CD4-positive, alpha-beta T cell treated with Interleukin-1 beta for 1 hour (primary cell): Measurements from ENCODE around the gene TFCP2.

Source experiments
- DNase-seq, 2 donors: peaks; one replicate each; pipeline ENCODE4 v3.0.0-alpha.2; 2020 to 2022

The TFCP2 gene

DNA sequence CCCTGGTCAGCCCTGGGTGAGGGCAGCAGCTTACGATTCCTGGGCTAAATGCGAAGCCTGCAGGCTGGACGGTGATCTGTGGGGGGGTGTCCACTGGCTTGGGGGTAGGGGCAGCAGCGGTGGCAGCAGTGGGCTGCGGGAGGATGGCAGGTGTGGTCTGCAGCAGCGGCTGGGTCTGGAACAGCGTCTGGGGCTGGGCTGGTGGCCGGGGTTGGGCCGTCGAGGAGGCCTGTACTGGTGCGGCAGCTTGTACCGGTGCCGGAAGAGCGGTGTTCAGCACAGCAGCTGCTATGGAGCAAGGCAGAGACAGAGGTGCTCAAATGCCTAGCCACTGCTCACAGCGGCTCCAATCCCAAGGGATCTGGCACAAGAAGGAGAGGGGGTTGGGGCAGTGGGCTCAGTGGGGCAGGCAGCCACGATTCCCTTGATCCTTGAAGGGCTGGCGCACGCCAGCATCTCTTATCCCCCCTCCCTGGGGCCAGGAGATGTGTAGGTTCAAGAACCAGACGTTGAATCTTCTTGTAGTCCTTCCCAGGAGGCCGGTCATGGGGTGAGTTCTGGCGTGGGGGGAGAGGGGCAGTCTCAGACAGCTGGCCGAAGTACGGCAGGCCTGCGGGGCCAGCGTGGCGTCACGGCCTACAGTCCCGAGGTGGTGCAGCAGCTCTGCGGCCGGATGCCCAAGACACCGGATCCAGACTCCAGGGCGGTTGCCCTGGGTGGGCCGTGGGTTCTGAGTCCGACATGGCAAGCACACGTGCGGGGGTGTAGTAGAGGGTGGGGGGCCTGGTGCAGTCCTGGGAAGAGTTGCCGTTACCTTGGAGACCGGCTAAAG, 25.0 kb upstream of the TFCP2 start:
- DNase-seq, result no peak

DNA sequence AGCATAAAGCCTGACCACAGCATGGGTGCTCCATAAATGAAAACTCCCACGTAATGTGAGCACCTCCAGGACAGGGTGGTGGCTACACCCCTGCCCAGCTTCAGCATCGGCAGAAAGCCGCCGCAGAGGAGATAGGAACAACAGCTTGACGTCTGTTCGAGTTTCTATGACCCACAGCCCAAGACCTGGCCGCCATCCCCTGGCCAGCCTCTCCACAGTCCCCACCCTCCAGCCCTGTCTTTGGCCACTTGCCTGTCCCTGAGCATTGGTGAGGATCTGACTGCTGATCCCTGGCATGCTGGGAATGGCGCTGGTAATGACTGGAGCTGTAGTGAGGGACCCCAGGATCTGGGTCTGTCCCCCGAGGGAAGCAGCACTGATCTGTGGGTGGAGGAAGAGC, 23.6 kb upstream of the TFCP2 start:
- no peak for DNase-seq

DNA sequence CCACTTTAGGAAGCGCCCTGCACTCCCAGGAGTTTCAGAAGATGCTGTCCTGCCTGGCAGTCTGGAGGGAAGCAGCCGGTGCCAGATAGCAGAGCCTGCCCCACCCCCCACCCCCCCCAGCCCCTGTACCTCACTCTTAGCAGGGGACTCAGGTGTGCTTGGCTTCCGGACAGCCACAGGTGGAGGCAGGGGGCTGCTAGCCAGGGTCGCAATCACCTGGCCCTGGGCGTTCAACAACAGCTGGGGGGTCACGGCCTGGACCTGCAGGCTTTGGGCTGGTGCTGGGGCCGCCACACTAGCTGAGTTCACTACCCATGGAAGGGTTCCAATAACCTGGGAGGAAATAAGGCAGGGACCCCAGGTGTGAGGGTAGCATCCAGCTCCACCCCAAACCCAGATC, 22.9 kb upstream of the TFCP2 start:
- no peak for DNase-seq

DNA sequence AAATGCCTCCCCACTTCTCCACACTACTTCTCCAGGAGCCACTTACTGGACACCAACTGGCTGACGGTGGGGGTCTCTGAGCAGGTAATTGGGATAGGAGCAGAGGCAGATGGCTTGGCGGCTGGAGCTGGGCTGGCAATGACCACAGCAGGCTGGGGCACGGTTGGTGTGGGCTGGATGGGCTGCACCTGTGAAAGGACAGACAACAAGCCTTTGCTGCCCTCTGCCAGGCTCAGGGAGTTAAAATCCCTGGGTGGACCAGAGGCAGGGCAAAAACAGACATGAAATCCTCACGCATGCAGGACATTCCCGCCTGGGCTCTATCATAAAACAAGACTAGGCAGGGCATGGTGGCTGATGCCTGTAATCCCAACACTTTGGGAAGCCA, 19.3 kb upstream of the TFCP2 start:
- no peak for DNase-seq

DNA sequence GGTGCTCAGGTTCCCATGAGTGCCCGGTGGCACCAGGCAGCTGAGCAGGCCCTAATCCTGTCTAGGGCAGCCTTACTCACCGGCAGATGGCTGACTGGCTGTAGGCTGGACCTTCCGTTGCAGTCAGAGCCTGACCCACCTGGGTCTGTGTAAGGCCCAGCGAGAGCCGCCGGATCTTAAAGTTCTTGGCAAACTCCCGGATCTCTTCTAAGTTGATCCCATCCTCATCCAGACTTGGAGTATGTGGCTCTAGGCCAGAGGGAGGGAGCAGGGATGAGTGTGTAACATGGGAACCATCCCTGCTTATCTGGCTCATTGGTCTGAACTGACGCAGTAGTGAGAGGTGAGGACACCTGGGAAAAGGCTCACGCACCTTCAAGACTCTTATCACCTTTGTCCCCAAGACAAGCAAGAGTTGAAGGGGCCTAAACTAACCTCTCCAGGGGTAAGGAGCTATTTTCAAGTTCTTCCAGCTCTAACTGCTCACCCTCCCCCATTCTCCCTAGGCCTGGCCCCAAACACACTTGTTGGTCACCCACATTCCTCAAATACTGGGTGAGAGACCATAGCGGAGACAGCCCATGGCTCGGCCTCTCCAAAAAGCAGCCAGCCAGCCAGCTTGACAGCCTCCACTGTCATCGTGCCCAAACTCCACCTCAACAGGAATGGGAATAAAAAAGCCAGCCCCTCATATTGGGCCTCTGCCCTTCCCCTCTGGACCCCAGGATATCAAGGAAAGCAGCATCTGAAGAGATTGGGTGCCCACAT, 18.8 kb upstream of the TFCP2 start:
- no peak for DNase-seq

DNA sequence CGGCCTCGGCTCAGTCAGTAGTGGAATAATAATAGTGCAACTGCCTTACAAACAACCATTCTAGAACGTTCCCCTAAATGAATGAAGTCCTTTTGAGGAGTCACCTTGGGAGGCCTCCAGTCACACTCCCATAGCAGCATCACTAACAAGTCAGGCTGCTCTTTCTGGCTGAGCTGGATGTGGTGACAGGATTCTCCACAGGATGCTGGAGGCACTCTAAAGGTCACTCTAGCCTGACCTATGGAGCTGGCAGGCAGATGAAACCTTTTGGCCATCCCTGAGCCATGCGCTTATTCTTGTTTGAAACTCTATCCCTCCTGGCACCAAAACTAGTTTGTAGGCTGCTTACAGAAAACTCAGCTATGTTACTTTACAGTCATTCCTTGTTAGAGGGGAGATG, 17.9 kb upstream of the TFCP2 start:
- DNase-seq, result no peak

DNA sequence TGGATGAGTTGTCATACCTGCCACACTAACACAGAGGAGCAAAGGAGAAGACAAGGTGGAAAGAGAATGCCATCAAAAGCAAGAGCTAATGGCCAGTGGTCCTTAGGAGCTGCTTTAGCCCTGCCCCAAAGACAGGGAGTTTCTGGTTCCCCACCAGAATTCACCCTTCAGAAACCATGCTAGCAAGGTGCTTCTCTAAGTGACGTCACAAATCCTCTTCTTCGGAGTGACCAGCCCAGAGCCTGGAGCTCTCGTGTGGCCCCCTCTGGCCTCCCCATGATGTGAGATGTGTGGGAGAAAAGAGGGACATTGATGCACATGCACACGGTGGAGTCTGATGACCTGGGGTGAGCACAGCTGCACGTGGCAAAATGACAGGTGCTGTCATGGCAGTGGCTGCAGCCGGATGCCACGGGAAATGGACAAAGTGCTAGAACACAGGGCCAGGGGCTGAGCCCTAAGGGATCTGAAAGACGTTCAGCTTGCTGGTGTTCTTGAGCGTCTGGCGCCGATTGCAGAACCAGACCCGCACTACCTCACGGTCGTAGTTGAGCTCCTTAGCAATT, 16.9 kb upstream of the TFCP2 start:
- no peak for DNase-seq

DNA sequence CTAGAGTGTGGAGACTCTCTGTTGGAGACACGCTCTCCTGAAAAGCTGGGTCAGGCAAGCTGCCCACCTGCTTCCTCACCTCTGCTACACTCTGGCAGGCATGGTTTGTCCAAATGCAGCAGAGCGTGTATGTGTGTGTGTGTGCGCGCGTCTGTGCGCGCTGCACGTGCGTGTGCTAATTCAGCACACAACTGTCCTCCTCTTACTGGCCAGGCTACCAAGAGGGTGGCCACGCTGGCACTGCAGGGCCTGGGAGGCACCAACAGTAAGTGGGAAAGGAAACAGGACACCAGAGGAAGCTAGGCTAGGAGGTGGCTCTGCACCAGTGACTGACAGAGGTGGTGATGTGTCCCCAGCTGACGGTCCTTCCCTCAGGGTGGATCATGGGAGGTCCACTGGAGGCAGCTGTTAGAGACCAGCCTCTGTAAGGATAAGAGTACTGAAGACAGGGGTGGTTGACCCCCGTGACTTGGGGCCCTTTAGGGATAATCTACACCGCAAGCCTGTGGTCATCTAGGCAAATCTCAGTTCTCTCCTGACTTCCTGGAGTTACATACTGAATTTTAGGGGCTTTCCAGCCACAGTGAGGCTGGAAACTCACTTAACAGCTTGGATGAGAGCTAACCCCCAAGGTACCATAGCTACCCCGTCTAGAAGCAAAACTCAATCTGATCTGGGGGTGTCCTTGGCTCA, 15.6 kb upstream of the TFCP2 start:
- DNase-seq, result no peak

DNA sequence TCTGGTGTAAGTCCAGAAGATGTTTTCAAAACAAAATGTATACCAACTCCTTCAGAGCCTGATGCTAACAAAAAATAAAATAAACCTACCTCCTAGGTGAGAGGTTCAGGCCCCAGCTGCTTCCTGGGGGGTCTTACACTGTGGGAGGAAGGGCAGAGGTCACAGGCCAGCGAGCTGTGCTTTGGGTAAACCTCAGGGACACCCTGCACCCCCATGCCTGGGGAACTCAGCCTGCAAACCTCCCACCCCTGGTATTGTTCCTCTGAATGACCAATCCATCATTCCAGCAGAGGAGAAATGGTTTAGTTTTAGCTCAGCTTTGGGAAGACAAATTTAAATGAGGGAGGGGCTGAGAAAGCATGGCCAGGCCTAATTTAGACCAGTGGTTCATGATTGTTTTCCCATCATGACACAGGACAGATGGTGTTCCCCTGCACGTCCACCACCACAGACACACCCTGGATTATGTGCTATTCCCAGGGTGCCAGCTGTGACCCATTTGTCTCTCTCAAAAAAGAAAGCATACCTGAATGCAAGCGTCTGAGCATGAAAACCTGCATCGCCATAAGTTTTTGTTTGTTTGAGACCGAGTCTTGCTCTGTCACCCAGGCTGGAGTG, 14.5 kb upstream of the TFCP2 start:
- no peak for DNase-seq

DNA sequence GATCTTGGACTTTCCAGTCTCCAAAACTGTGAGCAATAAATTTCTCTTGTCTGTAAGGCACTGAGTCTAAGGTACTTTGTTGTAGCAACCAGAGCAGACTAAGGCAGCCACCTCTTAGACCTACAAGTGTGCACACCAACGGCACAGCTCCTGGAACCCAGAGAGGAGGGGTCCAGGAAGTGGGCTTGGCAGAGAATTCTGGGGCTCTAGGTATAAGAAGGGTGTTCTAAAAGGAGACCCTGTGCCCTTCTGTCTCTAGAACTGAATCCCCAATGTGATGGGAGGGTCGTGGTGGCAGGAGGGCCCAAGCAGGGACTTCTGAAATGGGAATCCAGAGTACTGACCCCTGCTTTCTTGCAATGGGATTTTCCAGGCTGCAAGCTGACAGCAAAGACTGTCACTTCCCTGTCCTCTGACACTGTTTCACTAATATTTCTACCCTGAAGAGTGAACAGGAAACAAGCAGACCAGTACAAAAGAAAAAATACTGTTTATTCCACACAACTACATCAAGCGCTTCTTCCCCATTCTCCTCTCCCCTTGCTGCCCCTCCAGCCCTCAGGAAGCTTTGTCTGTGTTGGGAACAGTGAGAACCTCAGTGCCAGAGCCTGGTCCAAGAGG, 13.6 kb upstream of the TFCP2 start:
- DNase-seq, result no peak

DNA sequence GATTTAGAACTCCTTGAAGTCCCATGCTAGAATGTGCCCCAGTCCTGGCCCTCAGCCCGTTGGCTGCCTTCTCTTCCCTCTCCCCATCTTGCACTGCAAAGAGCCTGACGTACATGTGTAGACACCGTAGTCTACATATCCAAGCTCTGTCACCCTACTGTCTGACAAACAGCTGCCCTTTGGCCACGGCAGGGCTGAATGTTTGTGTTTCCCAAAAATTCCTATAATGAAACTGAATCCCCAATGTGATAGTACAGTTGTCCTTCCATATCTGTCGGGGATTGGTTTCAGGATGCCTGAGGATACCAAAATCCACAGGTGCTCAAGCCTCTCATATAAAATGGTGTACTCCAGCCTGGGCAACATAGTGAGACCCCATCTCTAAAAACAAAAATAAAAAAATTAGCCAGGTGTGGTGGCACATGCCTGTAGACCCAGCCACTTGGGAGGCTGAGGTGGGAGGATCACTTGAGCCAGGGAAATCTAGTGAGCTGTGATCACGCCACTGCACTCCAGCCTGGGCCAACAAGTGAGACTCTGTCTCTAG, 12.3 kb upstream of the TFCP2 start:
- DNase-seq, result no peak

DNA sequence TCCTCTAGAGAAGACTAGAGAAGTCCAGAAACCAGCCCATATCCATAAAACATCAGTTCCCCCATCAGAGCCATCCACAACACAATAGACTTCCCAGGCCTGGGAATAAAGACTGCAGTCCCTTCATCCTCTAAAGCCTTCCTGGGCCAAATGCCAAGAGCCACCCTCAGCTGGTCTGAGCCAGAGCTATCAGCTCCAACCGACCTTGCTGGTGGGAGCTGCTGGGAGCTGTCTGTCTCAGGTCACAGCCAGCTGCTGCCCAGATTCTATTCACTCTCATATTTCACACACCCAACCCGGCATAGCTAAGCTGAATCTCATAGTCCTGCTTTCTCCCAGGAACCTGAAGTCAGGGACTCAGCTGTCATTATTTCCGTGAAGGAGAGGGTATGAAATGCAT, 10.9 kb upstream of the TFCP2 start:
- DNase-seq, result no peak

DNA sequence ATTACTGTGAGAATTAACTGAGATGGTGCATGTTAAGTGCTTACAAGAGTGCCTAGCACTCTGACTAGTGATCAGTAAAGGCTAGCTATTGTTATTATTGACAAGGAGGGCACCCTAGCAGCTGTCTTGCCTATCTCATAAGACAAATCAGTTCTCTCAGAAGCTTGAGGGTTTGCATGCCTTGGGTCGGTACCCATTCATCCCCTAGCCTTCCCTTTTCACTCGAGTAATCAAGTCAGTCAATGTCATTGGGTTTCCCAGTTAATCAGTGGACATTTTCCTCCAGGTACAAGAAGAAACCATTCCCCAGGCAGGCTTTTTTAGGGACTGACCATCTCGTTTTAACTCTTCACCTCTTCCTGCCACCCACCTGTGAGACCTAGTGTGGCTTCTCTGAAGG, 10.4 kb upstream of the TFCP2 start:
- DNase-seq, result no peak

DNA sequence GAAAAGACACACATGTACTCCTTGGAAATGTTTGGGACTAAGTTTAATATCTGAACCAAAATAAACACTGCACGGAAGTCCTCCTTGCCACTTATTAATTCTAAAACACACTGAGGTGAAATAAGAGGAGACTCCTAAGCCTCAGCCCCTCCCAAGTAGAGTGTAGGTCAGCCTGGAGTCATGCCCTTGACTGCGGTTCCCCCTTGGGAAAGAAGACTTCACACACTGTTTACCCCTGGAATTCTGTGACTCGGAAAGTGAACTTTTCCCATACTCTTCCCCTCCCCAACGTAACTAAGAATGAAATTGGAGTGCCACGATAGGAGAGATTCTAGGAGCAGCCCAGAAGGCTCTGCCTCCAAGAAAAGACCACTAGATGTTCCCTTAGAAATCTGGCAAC, 8.6 kb upstream of the TFCP2 start:
- no peak for DNase-seq

DNA sequence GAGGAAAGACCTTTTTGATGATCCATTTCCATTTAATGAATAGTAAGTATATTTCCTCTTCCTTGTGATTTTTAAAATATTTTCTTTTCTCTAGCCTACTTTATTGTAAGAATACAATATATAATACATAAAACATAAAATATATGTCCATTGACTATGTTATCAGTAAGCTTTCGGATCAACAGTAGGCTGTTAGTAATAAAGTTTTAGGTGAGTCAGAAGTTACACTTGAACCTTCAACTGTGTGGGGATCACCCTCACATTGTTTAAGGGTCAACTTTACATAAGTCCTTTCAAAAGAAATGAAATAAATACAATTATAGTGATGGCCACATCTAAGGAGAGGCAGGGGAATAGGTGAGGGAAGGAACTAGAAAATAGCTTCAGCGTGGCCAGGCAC, 5.0 kb upstream of the TFCP2 start:
- no peak for DNase-seq

DNA sequence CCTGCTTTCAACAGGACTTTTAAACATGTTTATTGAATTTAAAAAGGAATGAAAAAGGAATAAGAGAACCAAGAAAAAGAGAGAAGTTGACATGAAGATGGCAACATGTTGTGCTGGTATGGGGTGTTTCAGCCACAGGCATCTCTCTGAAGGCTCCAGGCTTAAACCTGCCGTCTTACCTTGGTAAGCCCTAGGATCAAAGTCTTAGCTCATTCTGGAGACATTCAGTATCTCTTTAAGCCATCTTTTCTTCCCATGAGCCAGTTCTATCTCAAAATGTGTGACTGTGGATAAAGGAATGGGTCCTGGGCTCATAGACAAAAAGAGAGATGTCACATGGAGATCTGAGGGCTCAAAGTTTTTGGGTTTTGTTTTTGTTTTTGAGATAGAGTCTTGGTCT, 1.6 kb upstream of the TFCP2 start:
- DNase-seq, result no peak

DNA sequence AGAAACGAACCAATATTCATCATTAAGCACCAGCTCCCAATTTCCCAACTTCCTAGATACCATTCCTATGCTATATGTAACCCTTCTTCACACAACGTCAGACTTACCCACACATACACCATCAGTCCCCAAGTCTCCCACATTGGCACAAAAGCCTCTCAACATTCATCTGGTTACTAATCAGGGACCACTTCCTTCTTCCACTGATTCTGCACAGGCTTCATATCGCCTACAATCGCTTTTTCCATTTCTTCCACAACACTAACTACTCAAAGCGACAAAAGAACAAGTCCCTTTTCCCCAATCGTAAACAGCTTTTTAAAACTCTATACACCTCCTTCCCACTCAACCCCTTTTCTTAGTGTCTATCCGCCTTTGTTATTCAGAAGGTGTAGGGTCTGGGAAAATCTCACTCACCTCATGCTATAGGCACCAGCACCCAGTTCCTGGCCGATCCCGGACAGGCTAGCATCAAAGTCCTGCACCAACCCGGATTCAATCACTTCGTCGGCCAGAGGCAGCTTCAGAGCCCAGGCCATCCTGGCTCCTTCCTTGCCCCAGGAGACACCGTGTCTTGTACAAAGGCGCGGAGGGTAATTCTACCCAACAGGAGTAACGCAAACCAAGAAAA, 936 bp downstream of the TFCP2 start:
- no peak for DNase-seq

DNA sequence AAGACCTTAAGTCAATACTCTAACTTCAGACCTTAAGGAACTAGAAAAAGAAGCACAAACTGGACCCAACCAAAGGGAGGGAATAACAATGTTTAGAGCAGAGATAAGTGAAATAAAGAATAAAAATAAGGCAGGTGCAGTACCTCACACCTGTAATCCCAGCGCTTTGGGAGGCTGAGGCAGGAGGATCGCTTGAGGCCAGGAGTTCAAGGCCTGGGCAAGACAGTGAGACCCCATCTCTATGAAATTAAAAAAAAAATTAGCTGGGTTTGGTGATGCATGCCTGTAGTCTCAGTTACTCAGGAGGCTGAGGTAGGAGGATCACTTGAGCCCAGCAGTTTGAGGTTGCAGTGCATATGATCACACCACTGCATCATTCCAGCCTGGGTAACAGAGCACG, 9.1 kb downstream of the TFCP2 start:
- DNase-seq, result no peak

DNA sequence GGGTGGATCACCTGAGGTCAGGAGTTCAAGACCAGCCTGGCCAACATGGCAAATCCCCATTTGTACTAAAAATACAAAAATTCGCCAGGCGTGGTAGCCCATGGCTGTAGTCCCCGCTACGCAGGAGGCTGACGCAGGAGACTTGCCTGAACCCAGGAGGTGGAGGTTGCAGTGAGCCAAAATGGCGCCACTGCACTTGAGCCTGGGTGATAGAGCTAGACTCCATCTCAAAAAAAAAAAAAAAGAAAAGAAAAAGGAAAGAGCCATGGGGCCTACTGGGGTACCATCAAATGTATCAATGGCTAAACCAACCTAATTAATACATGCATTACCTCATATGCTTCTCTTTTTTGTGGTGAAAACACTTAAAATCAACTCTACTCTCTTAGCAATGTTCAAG, 10.7 kb downstream of the TFCP2 start:
- no peak for DNase-seq

DNA sequence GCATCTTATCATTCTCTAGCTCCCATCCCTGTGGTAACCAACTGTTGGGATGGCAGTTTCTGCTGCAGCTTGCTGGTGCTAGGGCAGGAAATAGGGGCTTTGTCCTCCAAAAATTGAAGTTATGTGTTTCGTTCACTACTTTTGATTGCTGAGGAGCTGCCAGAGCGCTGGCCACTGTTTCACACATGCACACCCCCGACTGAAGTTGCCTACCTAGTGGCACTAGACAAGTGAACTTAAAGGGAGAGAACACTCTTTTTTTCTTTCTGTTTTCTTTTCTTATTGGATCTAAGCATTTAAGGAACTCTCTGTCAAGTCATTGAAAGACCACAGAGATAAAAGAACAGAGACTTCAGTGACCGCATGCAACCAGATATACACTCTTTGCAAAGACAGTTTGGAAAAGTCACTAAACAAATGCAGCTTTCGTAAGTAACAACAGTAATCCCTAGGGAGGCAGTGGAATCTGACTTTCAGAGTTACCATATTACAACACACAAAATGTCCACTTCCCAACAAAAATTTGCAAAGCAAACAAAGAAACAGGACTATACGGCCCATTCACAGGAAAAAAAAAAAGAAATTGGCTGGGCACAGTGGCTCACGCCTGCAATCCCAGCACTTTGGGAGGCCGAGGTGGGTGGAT, 12.0 kb downstream of the TFCP2 start:
- no peak for DNase-seq

DNA sequence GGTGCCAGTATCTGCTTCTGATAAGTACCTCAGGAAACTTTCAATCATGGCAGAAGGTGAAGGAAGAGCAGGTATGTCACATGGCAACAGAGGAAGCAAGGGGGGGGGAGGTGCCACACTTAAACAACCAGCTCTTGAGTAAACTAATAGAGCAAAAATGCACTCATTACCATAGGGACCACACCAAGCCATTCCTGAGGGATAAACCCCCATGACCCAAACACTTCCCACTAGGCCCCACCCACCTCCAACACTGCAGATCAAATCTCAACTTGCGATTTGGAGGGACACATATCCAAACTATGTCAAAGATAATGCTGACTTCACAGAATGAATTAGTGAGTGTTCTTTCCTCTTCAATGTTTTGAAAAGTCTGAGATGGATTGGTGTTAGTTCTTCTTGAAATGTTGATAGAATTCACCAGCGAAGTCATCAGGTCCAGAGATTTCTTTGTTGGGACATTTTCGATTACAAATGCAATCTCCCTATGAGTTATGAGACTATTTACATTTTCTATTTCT, 16.6 kb downstream of the TFCP2 start:
- no peak for DNase-seq
